Neural cell (in vitro differentiated cells): ENCODE results near the gene DNAH1. TPM values are rescaled to one million over a fixed set of nuclear protein-coding genes. Genes with fewer than 3 reads are reported as not detected.

Source experiments
- H2AFZ ChIP-seq: fragments of 200-600, 300-800 bp; sonication (generic), shearing (Covaris generic); 2 replicates; pipeline ENCODE4 v1.6.0; 2014; ENCODE audit warnings: low read depth, mild to moderate bottlenecking, antibody characterized with exemption, low read length, moderate library complexity
- H3F3A ChIP-seq: fragments of 200-600 bp; shearing (Covaris generic); 2 replicates; pipeline ENCODE4 v1.6.1; 2016; ENCODE audit warnings: mild to moderate bottlenecking, moderate library complexity, mixed read lengths, antibody characterized with exemption, low read length; ENCODE audit not compliant: insufficient read depth, poor library complexity, severe bottlenecking
- H3K27ac ChIP-seq: fragments of 200-600, 300-800 bp; sonication (generic), shearing (Covaris generic); 2 replicates; pipeline ENCODE4 v1.5.1; 2014; ENCODE audit warnings: mild to moderate bottlenecking, low read length, moderate library complexity
- H3K27me3 ChIP-seq: fragments of 300-800, 200-600 bp; sonication (generic), shearing (Covaris generic); 2 replicates; pipeline ENCODE4 v1.6.0; 2014; ENCODE audit warnings: mild to moderate bottlenecking, low read depth, low read length, moderate library complexity; ENCODE audit not compliant: insufficient read depth
- H3K36me3 ChIP-seq: fragments of 300-800, 200-600 bp; sonication (generic), shearing (Covaris generic); 2 replicates; pipeline ENCODE4 v1.5.1; 2014; ENCODE audit warnings: mild to moderate bottlenecking, antibody characterized with exemption, low read length, moderate library complexity; ENCODE audit not compliant: insufficient read depth
- H3K4me2 ChIP-seq: fragments of 300-800, 200-600 bp; sonication (generic), shearing (Covaris generic); 2 replicates; pipeline ENCODE4 v1.6.0; 2014; ENCODE audit warnings: mild to moderate bottlenecking, low read length
- H3K4me3 ChIP-seq: fragments of 300-800, 200-600 bp; sonication (generic), shearing (Covaris generic); 2 replicates; pipeline ENCODE4 v1.5.1; 2014; ENCODE audit warnings: mild to moderate bottlenecking, low read length, moderate library complexity
- H3K79me2 ChIP-seq: fragments of 200-600 bp; shearing (Covaris generic); replicated peaks from 2 replicates; pipeline ENCODE4 v1.6.0; 2014; ENCODE audit warnings: mild to moderate bottlenecking, low read length, moderate library complexity; ENCODE audit not compliant: insufficient read depth
- H3K9ac ChIP-seq: fragments of 300-800, 200-600 bp; sonication (generic), shearing (Covaris generic); 2 replicates; pipeline ENCODE4 v1.6.1; 2016; ENCODE audit warnings: mild to moderate bottlenecking, low read length, mixed read lengths
- H3K9me2 ChIP-seq: fragments of 200-600 bp; shearing (Covaris generic); 2 replicates; pipeline ENCODE4 v1.6.1; 2016; ENCODE audit warnings: mild to moderate bottlenecking, low read length, mixed read lengths; ENCODE audit not compliant: insufficient read depth
- H3K9me3 ChIP-seq: fragments of 200-600, 300-800 bp; sonication (generic), shearing (Covaris generic); 2 replicates; pipeline ENCODE4 v1.6.1; 2016; ENCODE audit warnings: mild to moderate bottlenecking, mixed run types, low read length, moderate library complexity, mixed read lengths
- H4K20me1 ChIP-seq: fragments of 200-600 bp; shearing (Covaris generic); 2 replicates; pipeline ENCODE4 v1.6.1; 2016; ENCODE audit warnings: mild to moderate bottlenecking, mixed run types; ENCODE audit not compliant: insufficient read depth
- CTCF ChIP-seq: fragments of 450-650 bp; IDR thresholded peaks from 2 replicates; pipeline ENCODE4 v1.5.1; 2014; ENCODE audit warnings: antibody characterized with exemption, mild to moderate bottlenecking, moderate library complexity; ENCODE audit not compliant: poor library complexity, severe bottlenecking
- EP300 ChIP-seq: fragments of 450-650 bp; conservative IDR thresholded peaks from 2 replicates; pipeline ENCODE4 v1.6.1; 2014; ENCODE audit warnings: antibody characterized with exemption, mild to moderate bottlenecking, moderate library complexity; ENCODE audit not compliant: poor library complexity, severe bottlenecking
- EZH2 ChIP-seq: fragments of 200-600, 300-800 bp; shearing (Covaris generic), sonication (generic); IDR thresholded peaks from 2 replicates; pipeline ENCODE4 v1.6.1; 2014; ENCODE audit warnings: antibody characterized with exemption, low read length, borderline replicate concordance, mild to moderate bottlenecking; ENCODE audit not compliant: insufficient read depth, poor library complexity, severe bottlenecking
- MXI1 ChIP-seq: fragments of 450-650 bp; conservative IDR thresholded peaks from 2 replicates; pipeline ENCODE4 v1.6.1; 2014; ENCODE audit warnings: antibody characterized with exemption, mild to moderate bottlenecking; ENCODE audit not compliant: poor library complexity, severe bottlenecking
- POLR2AphosphoS5 ChIP-seq: IDR thresholded peaks from 2 replicates; pipeline ENCODE4 v1.6.1; 2012
- RAD21 ChIP-seq: fragments of 450-650 bp; conservative IDR thresholded peaks from 2 replicates; pipeline ENCODE4 v1.6.1; 2014; ENCODE audit warnings: antibody characterized with exemption, mild to moderate bottlenecking, moderate library complexity
- REST ChIP-seq: IDR thresholded peaks from 2 replicates; pipeline ENCODE4 v1.6.1; 2012; ENCODE audit warnings: borderline replicate concordance
- SMC3 ChIP-seq: fragments of 450-650 bp; conservative IDR thresholded peaks from 2 replicates; pipeline ENCODE4 v1.6.1; 2014; ENCODE audit warnings: antibody characterized with exemption, mild to moderate bottlenecking, moderate library complexity; ENCODE audit not compliant: poor library complexity
- TAF1 ChIP-seq: IDR thresholded peaks from 2 replicates; pipeline ENCODE4 v1.6.1; 2012; ENCODE audit warnings: low read depth
- polyA plus RNA-seq: library from polyadenylated mRNA; depleted of rRNA; stranded (reverse); fragments of >200 nt; gene quantifications from 2 replicates; pipeline ENCODE4 v1.2.3, GENCODE V29; 2014

DNAH1 gene
- polyA plus RNA-seq, 1 donor from 2014 or later = 5.4 TPM

- no peaks in the 10 kb centered on the region for H4K20me1 ChIP-seq
- H3K4me3 ChIP-seq = no peak overlapping the region
- H3K79me2 ChIP-seq = peaks cover 30% of the 10 kb centered on the region
- H3K4me2 ChIP-seq = no peak overlapping the region
- no peak overlapping the region for H3K9ac ChIP-seq
- no peak overlapping the region for H2AFZ ChIP-seq
- H3K9me2 ChIP-seq = no peaks in the 10 kb centered on the region
- H3K27ac ChIP-seq = no peak overlapping the region
- TF ChIP-seq EZH2 (no peak), MXI1 (no peak)
- H3F3A ChIP-seq = no peaks in the 10 kb centered on the region
- no peaks in the 10 kb centered on the region for H3K27me3 ChIP-seq
- H3K9me3 ChIP-seq = no peaks in the 10 kb centered on the region
- H3K36me3 ChIP-seq = no peaks in the 10 kb centered on the region
These were observed 13.5 kb upstream of the DNAH1 start for GRCh38 chr3:52302426-52303145.

- H3K9me2 ChIP-seq = no peaks in the 10 kb centered on the region
- H2AFZ ChIP-seq = no peak overlapping the region
- peaks cover 18% of the 10 kb centered on the region for H3K79me2 ChIP-seq
- no peaks in the 10 kb centered on the region for H3K36me3 ChIP-seq
- no peak overlapping the region for H3K27ac ChIP-seq
- no peak for TF ChIP-seq REST
- TF ChIP-seq RAD21 = no peak
- TF ChIP-seq SMC3 = no peak
- TF ChIP-seq POLR2AphosphoS5 = no peak
- TF ChIP-seq EZH2 = no peak
- TF ChIP-seq CTCF = no peak
- no peak for TF ChIP-seq MXI1
- no peak for TF ChIP-seq EP300
- no peak for TF ChIP-seq TAF1
- no peak overlapping the region for H3K9ac ChIP-seq
- no peaks in the 10 kb centered on the region for H4K20me1 ChIP-seq
- no peaks in the 10 kb centered on the region for H3F3A ChIP-seq
- no peaks in the 10 kb centered on the region for H3K27me3 ChIP-seq
- no peak overlapping the region for H3K4me3 ChIP-seq
- H3K4me2 ChIP-seq = no peak overlapping the region
- H3K9me3 ChIP-seq = no peaks in the 10 kb centered on the region
These were observed 12.3 kb upstream of the DNAH1 start for GRCh38 chr3:52303811-52304210.
